Amniotic epithelial cell (primary cell): Measurements from ENCODE around the gene WRNIP1.
"Not testable (repeated sequence)": the region's sequence is repeated elsewhere in the genome, so short reads cannot be mapped to it uniquely, and the experiment has no call there.

Experiments used
- DNase-seq: peaks from one replicate; pipeline ENCODE4 v3.0.0-alpha.2; 2010; ENCODE audit warnings: low read depth

The WRNIP1 gene

GRCh38 chr6:2741756-2742155, 23.4 kb upstream of the WRNIP1 start:
- DNase-seq: peak; percentile 35

- DNase-seq: no peak
These were observed 21.6 kb upstream of the WRNIP1 start for GRCh38 chr6:2743280-2744208.

- DNase-seq: no peak
These were observed 20.9 kb upstream of the WRNIP1 start for GRCh38 chr6:2744209-2744771.

GRCh38 chr6:2744778-2745177, 20.4 kb upstream of the WRNIP1 start:
- DNase-seq: no peak

DNA sequence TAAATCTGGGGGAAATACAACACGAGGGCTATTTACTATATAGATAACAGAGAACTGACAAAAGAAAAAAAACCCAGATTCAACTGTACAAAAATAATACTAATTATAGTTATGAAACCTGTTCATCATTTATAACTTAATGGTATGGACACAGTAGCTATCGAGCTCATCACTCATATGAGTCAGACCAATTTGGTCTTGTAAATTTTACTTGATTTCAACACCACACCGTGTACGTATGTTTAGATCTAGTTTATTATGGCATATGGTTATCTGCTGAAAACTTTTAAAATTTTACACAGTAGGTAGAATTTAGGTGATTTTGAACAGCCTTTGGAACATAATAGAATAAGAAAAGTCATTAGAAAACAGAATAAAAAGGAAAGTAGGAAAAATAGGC, 19.9 kb upstream of the WRNIP1 start:
- no peak for DNase-seq

DNA sequence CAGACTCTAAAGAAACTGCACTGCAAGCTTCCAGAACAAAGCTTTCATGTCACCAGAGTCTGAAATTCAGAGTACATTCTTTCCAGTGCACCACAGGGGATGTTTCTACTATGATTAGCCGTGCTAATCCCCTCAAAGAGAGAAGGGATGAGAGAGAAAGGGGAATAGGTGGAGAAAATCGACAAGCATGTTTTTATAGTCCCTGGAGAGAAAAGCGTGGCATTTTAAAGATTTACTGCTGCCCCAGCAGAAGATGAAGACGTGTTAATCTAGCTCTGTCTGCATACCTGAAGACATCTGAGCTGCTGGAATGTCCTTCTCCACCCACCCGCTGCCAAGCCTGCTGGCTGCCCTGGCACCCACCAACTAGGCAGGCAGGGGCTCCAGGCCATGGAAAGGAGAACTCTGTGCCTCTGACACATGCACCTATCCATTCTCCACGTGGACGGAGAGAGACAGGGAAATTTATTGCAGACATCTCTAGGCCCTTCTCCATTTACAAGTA, 18.6 kb upstream of the WRNIP1 start:
- no peak for DNase-seq

GRCh38 chr6:2748183-2748582, 17.0 kb upstream of the WRNIP1 start:
- no peak for DNase-seq

GRCh38 chr6:2749969-2750600, 15.1 kb upstream of the WRNIP1 start:
- DNase-seq: peak; percentile 47

DNA sequence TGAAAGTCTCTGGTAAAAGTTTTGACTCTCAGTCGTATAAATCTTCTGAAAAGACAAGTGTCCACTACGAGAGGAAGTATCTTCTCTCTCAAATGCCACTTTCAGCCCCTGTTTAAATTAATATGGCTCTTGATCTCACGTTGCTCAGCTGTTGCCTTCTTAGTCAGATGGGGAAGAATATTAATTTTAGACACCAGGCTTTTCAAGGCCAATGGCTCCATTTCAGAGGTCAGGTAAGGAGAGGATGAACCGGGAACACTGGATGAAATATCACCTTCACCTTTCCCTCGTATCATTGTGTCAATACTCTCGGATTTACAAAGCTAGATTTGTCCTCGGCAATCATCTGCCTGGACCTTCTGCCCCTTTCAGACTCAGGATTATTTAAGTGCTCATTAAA, 14.4 kb upstream of the WRNIP1 start, which contains the start of gene MYLK4:
Gene MYLK4, minus strand, starts transcription at position 91 of the 400 bp plus-strand sequence. CDS start 1,628 bp downstream, outside the sequence.
- no peak for DNase-seq

DNA sequence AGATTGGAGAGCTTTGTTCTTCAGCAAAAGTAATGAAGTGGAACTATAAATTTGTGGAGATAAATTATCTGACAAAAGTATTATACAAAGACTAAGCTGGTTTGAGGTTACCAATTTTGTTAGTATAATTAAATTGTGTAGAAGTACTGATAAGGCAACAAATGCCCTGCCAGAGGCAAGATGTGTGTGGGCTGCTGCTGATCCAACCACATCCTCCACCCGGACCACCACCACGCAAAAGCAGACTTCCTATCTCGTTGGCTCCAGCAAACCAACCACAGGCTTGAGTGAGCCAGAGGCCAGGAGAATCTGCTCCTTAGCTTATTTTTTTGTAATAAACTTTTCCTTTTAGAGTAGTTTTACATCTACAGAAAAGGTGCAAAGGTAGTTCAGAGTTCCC, 13.3 kb upstream of the WRNIP1 start:
- DNase-seq: no peak

- no peak for DNase-seq
These were observed 12.6 kb upstream of the WRNIP1 start for GRCh38 chr6:2752477-2753109.

GRCh38 chr6:2753110-2753489, 12.1 kb upstream of the WRNIP1 start:
- DNase-seq: no peak

- no peak for DNase-seq
These were observed 11.4 kb upstream of the WRNIP1 start for GRCh38 chr6:2753743-2754142.

DNA sequence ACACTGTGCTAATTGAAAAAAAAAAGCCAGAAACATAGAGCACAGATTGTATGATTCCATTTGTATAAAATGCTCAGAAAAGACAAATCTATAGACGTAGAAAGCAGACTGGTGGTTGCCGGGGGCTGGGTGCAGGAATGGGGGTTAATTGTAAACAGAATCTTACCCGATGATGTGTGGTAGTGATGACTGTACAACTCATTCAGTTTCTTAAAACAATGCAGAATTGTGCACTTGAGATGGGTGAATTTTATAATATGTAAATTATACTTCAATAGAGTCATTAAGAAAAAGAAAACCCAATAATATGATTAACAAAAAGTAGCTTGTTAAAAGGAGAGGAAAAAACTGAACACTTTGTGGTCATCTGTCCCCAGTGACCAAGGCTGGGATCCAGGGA, 10.8 kb upstream of the WRNIP1 start:
- DNase-seq: no peak

DNA sequence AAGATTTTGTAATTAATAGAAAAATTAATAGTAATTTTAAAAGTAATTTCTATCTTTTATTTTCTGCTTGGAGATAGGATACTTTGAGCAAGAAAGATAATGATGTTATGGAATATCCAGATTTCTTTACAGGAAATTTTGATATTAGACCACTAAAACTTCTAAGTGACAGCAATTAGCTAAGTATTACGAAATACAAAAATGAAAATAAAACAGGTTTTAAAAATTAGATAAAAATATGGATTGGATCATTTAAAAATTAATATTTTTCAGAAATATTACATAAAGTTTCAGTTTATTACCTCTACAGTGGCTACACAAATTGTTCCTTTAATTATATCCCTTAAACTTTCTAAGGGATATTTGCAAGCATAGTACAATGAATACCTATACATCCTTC, 10.3 kb upstream of the WRNIP1 start:
- DNase-seq: no peak

DNA sequence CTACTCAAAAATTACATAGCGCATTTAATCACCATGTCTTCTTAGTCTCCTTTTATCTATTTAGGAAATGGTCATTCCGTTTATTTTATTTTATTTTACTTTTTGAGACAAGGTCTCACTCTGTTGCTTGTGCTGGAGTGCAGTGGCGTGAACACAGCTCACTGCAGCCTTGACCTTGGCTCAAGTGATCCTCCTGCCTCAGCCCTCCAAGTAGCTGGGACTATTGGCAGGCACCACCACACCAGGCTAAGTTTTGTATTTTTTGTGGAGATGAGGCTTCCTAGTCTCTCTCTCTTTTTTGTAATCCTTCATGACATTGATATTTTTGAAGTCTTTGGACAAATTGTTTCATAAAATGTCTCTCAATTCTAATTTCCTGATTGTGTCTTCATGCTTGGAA, 9.7 kb upstream of the WRNIP1 start:
- DNase-seq: no peak

- DNase-seq: no peak
These were observed 9.0 kb upstream of the WRNIP1 start for GRCh38 chr6:2756241-2756640.

- DNase-seq: no peak
These were observed 8.4 kb upstream of the WRNIP1 start for GRCh38 chr6:2756687-2757224.

DNA sequence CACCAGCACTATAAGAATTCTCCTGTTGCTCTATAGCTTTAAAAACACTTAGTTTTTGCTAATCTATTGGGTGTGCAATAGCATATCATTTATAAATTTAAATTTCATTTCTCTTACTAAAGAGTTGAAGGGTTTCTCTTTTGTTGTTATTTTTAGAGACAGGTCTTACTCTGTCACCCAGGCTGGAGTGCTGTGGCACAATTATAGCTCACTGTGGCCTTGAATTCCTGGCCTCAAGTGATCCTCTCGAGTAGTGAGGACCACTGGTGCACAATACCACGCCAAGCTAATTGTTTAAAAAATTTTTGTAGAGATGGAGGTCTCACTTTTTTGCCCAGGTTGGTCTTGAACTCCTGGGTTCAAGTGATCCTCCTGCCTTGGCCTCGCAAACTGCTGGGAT, 6.2 kb upstream of the WRNIP1 start:
- no peak for DNase-seq

DNA sequence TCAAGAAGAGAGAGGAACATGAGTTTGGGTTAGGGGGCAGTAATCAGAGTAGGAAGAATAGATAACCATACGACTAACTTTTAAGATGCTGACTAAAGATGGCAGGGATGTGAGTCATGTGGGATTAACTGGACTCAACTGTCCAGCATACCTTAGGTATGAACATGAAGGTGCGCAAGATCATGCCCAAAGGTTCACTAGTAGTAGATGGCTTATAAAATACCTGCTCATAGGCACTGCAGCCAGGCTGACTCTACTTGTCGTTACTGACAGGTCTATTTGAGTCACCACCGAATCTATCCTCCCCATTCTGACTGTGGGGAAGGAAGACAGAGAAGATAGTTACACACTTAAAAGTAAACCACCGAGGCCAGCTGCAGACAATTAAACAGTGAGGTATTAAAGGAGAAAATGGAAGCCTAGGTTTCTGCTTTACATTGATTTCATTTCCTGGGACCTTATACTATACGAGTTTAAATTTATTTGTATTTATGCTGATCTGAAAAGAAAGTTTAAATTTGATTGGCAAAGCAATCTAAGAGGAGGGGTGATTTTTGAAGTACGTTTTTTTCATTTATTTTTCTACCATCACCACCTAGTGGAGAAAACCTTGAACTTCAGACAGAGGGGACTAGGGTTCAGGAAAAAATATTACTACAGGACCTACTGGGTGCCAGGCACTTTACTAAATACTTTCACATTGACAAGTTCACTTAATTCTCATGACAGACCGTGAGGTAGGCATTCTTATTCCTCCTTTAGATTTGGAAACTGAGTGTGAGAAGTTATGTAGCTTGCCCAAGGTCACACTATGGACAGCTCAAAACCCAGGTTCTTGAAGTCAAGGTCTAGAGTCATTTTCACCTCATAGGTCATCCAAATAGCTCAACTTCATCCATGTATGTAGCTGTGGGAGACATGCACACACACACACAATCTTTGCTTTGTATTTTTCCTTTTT, 4.0 kb upstream of the WRNIP1 start:
- DNase-seq: no peak

- DNase-seq: not testable (repeated sequence)
These were observed 2.3 kb upstream of the WRNIP1 start for GRCh38 chr6:2762868-2763267.
